Activated T-helper 1 cell treated with anti-CD3 and anti-CD28 coated beads, Interleukin-12 subunit alpha, Interleukin-12 subunit beta, Interleukin-2, Interleukin-4 antibody, amounts not matched to agents 30 ng/mL and 10 ng/mL and 1 ng/mL, durations not matched to agents 14 hours and 24 hours and 36 hours (primary cell): Measurements from ENCODE around the gene OPN1MW3. TPM values are rescaled to one million over a fixed set of nuclear protein-coding genes. Genes with fewer than 3 reads are reported as not detected.

Experiments
- total RNA-seq: library from RNA; stranded (reverse); gene quantifications from 2 replicates; pipeline ENCODE4 v1.2.3, GENCODE V29; 2022

The OPN1MW3 gene
- total RNA-seq, 1 donor from 2014 or later, result not detected

Other genes with a start within 250 kb of the OPN1MW3 start
- 165 and 172 TPM in 2 replicates for gene IRAK1, start 237.7 kb upstream of the OPN1MW3 start, total RNA-seq
- 53.4 and 59.4 TPM in 2 replicates for gene MECP2, start 159.9 kb upstream of the OPN1MW3 start, total RNA-seq
- gene OPN1LW, start 113.3 kb upstream of the OPN1MW3 start, total RNA-seq, result not detected in 2 replicates
- not detected in 2 replicates for gene OPN1MW, start 75.0 kb upstream of the OPN1MW3 start, total RNA-seq
- not detected in 2 replicates for gene OPN1MW2, start 37.8 kb upstream of the OPN1MW3 start, total RNA-seq
- gene TEX28, start 37.5 kb downstream of the OPN1MW3 start, total RNA-seq, result not detected in 2 replicates
- gene TKTL1, start 38.2 kb downstream of the OPN1MW3 start, total RNA-seq, result 0.12 and 0.34 TPM in 2 replicates
- gene FLNA, start 117.1 kb downstream of the OPN1MW3 start, total RNA-seq, result 854 and 873 TPM in 2 replicates
- gene EMD, start 121.7 kb downstream of the OPN1MW3 start, total RNA-seq, result 83.3 and 85.5 TPM in 2 replicates
- gene RPL10, start 140.8 kb downstream of the OPN1MW3 start, total RNA-seq, result 2,208 and 2,261 TPM in 2 replicates
- 12.4 and 14.5 TPM in 2 replicates for gene DNASE1L1, start 151.7 kb downstream of the OPN1MW3 start, total RNA-seq
- 65.2 and 69.2 TPM in 2 replicates for gene TAFAZZIN, start 154.0 kb downstream of the OPN1MW3 start, total RNA-seq
- 49.8 and 54.3 TPM in 2 replicates for gene ATP6AP1, start 171.1 kb downstream of the OPN1MW3 start, total RNA-seq
- 110 and 113 TPM in 2 replicates for gene GDI1, start 179.6 kb downstream of the OPN1MW3 start, total RNA-seq
- 84.9 and 95.4 TPM in 2 replicates for gene FAM50A, start 186.6 kb downstream of the OPN1MW3 start, total RNA-seq
- 45.4 and 61.1 TPM in 2 replicates for gene PLXNA3, start 200.7 kb downstream of the OPN1MW3 start, total RNA-seq
- gene LAGE3, start 221.7 kb downstream of the OPN1MW3 start, total RNA-seq, result 60.3 and 63.2 TPM in 2 replicates
- gene UBL4A, start 229.0 kb downstream of the OPN1MW3 start, total RNA-seq, result 59.2 and 63.5 TPM in 2 replicates
- gene SLC10A3, start 233.0 kb downstream of the OPN1MW3 start, total RNA-seq, result 19.9 and 23.1 TPM in 2 replicates